HEK293T (cell line): ENCODE results near the gene NACAD.
A peak's percentile ranks its signal among the peaks of the same experiment; 100 is the strongest.

Experiments
- CTCF ChIA-PET: fragments of 350-600 bp; formaldehyde crosslinking; extraction: SDS; loops from one replicate; lab custom pipeline; 2021; ENCODE audit warnings: antibody characterized with exemption, inconsistent platforms; lab: Yijun Ruan, JAX
- POLR2A ChIA-PET: fragments of 350-600 bp; formaldehyde crosslinking; extraction: SDS; loops from one replicate; lab custom pipeline; 2020; ENCODE audit warnings: antibody characterized with exemption, inconsistent platforms; lab: Yijun Ruan, JAX
- DNase-seq: peaks from one replicate; pipeline ENCODE4 v3.0.0; 2012; ENCODE audit warnings: mixed read lengths; ENCODE audit errors: extremely low spot score
- ARNT ChIP-seq: fragments of 450-650 bp; IDR thresholded peaks from 2 replicates; pipeline ENCODE4 v1.6.1; 2017; ENCODE audit warnings: mild to moderate bottlenecking
- BHLHE40 ChIP-seq: fragments of 450-650 bp; IDR thresholded peaks from 2 replicates; pipeline ENCODE4 v1.6.1; 2016; ENCODE audit warnings: mild to moderate bottlenecking, moderate library complexity, borderline replicate concordance
- CTBP1 ChIP-seq: fragments of 450-650 bp; IDR thresholded peaks from 2 replicates; pipeline ENCODE4 v1.6.1; 2016; ENCODE audit warnings: borderline replicate concordance
- ELF4 ChIP-seq: fragments of 450-650 bp; IDR thresholded peaks from 2 replicates; pipeline ENCODE4 v1.6.1; 2017; ENCODE audit warnings: antibody characterized with exemption
- FOXA1 ChIP-seq: fragments of 450-650 bp; IDR thresholded peaks from 2 replicates; pipeline ENCODE4 v1.6.1; 2016; ENCODE audit warnings: mild to moderate bottlenecking
- FOXK2 ChIP-seq: fragments of 450-650 bp; IDR thresholded peaks from 2 replicates; pipeline ENCODE4 v1.6.1; 2016; ENCODE audit warnings: mild to moderate bottlenecking
- FOXM1 ChIP-seq: fragments of 450-650 bp; IDR thresholded peaks from 2 replicates; pipeline ENCODE4 v1.6.1; 2017; ENCODE audit warnings: mild to moderate bottlenecking, borderline replicate concordance
- HDGF ChIP-seq: fragments of 450-650 bp; IDR thresholded peaks from 2 replicates; pipeline ENCODE4 v1.6.1; 2017; ENCODE audit warnings: antibody characterized with exemption, borderline replicate concordance
- L3MBTL2 ChIP-seq: fragments of 450-650 bp; conservative IDR thresholded peaks from 2 replicates; pipeline ENCODE4 v1.6.1; 2016; ENCODE audit warnings: mild to moderate bottlenecking
- LEF1 ChIP-seq: fragments of 450-650 bp; IDR thresholded peaks from 2 replicates; pipeline ENCODE4 v1.6.1; 2017; ENCODE audit warnings: mild to moderate bottlenecking, borderline replicate concordance
- NFRKB ChIP-seq: fragments of 450-650 bp; IDR thresholded peaks from 2 replicates; pipeline ENCODE4 v1.6.1; 2016; ENCODE audit warnings: mild to moderate bottlenecking, moderate library complexity
- SP1 ChIP-seq: fragments of 450-650 bp; IDR thresholded peaks from 2 replicates; pipeline ENCODE4 v1.6.1; 2017
- SUZ12 ChIP-seq: fragments of 450-650 bp; IDR thresholded peaks from 2 replicates; pipeline ENCODE4 v1.6.1; 2016; ENCODE audit warnings: mild to moderate bottlenecking
- TARDBP ChIP-seq: fragments of 450-650 bp; IDR thresholded peaks from 2 replicates; pipeline ENCODE4 v1.6.1; 2016
- ZNF384 ChIP-seq: fragments of 450-650 bp; IDR thresholded peaks from 2 replicates; pipeline ENCODE4 v1.6.1; 2016
- TF ChIP-seq, protein P1 (sequence below): fragments of 450-650 bp; IDR thresholded peaks from 2 replicates; pipeline ENCODE4 v1.6.1; 2016

NACAD gene

DNA sequence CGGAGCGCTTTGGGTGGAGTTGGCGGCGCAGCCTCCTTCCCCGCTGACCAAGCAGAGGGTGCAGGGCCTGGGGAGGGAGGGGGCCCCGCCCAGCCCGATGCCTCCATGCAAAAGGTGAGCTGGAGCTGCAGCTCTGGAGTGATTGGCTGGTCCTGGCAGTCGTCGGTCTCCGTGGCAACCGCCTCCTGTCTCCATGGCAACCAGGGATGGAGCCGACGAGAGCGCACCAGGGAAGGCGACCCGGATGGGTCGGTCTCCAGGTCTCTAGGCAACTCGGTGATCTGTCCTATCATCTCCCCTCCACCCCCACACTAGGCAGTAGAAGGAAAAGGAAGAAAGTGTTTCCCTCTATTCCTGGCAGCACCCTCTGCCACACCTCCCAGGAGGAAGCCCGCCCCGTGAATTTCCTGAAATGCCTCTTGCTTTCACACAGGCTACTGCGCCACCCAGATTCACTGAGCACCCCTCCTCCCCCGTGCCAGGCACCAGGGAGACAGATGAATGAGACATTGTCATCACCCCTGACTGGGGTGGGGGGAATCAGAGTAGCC lies 647 bp upstream of the NACAD start:
- ChIA-PET CTCF (no interaction called here), POLR2A (interaction anchor here (1.2 kb wide), 1 partner anchor 22 kb away, joined by 8 read pairs; the partner anchor contains the start of gene TBRG4)
- peak; percentile 80 for DNase-seq
- no peak for TF ChIP-seq ZNF384
- TF ChIP-seq, protein P1, sequence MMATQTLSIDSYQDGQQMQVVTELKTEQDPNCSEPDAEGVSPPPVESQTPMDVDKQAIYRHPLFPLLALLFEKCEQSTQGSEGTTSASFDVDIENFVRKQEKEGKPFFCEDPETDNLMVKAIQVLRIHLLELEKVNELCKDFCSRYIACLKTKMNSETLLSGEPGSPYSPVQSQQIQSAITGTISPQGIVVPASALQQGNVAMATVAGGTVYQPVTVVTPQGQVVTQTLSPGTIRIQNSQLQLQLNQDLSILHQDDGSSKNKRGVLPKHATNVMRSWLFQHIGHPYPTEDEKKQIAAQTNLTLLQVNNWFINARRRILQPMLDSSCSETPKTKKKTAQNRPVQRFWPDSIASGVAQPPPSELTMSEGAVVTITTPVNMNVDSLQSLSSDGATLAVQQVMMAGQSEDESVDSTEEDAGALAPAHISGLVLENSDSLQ: peak; percentile 10; the same call in 1 of the 2 replicates

DNA sequence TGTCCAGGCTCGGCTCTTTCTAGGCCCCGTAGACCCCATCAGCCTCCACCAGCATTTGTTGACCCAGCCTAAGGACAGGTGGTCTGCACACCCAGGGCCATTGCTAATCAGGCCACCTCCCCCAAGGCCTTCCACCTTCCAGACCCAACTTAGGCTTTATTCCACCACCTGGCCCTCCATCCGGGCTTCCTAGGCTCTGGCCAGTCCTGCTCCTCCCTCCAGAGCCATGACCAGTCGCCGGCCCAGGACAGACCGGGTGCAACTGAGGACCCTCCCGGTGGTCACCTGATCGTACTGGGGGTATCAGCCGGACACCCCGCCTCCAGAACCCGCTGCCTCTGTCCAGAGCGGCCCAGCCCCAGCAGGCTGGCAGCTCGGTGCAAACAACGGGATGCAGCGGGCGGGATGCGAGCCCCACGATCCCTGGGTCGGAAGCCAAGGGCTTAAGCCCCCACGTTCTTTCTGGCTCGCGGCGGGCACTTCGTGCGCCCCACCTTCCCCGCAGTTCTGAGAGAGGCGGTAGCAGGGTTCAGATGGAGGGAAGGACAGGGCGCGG lies 545 bp downstream of the NACAD start:
- POLR2A ChIA-PET: no interaction called here
- CTCF ChIA-PET: no interaction called here
- TF ChIP-seq SUZ12 (no peak), L3MBTL2 (no peak), ARNT (no peak), NFRKB (no peak), FOXK2 (no peak), FOXA1 (no peak), TARDBP (no peak), ELF4 (no peak), CTBP1 (no peak)
- DNase-seq: no peak

DNA sequence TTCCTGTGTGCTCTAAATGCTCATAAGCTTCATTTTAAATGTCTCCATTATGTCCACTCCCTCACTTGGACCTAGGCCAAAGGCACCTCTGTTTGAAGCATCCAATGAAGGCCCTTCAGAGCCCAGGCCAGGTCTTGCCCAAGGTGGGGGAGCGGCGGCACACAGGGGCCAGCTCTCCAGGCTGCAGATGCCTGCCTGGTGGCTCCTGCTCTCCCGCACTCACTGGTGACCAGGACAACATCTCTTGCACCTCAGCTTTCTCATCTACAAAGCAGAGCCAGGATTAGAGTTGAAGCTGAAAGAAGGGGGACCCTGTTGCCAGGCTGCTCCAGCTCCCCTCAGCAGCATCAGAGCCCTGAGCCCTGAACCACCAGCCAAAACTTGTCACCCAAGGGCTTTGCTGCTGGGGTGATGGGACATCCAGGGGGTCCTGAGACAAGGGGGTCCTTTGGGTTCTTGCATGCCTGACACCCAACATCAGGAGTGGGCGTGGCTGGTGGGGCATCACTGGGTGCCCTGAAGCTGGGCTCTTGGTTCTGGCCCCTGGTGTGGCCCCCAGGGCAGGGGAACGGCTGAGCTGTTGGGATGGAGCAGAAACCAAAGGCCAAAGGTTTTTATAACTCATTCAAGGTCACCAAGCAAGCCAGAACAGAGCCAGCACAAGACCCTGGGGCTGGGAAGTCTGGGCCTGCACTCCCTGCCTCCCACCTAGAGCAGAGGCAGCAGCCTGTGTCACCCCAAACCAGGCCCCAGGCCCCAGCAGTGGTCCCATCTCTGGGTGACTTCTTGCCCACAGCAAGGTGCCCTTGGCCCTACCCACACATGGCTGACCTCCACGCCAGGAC lies 1.2 kb downstream of the NACAD start:
- ChIA-PET POLR2A (interaction anchor here (1.0 to 2.9 kb wide), 3 partner anchors 11 to 102 kb away, joined by 3 to 10 read pairs (median 4); partner anchors contain the start of gene TBRG4), CTCF (interaction anchor here (0.9 to 1.0 kb wide), 2 partner anchors 49 to 114 kb away, joined by 3 read pairs; no protein-coding TSS in a partner anchor)
- TF ChIP-seq, protein P1: no peak
- TF ChIP-seq TARDBP: no peak
- no peak for TF ChIP-seq HDGF
- no peak for TF ChIP-seq BHLHE40
- TF ChIP-seq LEF1: no peak
- TF ChIP-seq FOXM1: no peak
- TF ChIP-seq ZNF384: no peak
- no peak for TF ChIP-seq ELF4
- TF ChIP-seq CTBP1: no peak
- TF ChIP-seq SUZ12: no peak
- DNase-seq: no peak

DNA sequence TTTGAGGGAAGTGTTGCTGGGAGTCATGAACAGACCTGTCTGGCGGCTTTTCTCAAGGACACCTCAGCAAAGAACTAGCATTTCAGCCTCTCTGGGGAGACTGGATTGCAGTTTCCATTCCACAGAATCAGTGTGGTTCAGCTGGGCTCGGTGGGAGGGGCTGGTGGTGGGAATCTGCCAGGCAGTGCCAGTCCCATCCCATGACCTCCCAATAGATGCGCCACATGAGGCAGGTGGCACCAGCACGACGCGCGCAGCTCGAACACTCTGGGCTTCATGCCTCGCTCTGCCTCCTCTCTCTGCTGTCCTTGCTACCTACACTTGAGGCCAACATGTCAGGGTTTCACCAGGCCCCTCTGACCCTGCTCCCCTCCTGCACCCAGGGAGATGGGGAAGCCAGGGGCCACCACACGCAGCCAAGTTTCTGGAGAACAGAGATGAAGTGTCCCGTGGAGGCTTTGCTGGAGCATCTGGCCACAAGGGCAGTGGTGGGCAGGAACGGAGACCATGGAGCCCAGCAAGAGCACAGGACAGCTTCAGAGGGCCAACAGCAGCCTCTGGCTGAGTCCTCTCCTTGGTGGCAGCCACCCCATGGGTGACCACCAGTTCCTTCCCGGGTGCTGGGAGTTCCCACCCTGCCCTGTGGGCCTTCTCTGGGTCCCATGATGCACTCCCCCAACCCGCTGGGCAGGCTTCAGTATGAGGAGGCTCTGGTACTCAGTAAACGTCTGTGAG lies 2.3 kb downstream of the NACAD start:
- CTCF ChIA-PET: interaction anchor here (0.9 to 1.0 kb wide), 2 partner anchors 50 to 113 kb away, joined by 3 read pairs; no protein-coding TSS in a partner anchor
- POLR2A ChIA-PET: interaction anchor here (1.0 to 2.9 kb wide), 3 partner anchors 10 to 101 kb away, joined by 3 to 10 read pairs (median 4); partner anchors contain the start of gene TBRG4
- DNase-seq: no peak
- TF ChIP-seq HDGF: no peak
- no peak for TF ChIP-seq L3MBTL2
- TF ChIP-seq CTBP1: no peak
- TF ChIP-seq LEF1: no peak

DNA sequence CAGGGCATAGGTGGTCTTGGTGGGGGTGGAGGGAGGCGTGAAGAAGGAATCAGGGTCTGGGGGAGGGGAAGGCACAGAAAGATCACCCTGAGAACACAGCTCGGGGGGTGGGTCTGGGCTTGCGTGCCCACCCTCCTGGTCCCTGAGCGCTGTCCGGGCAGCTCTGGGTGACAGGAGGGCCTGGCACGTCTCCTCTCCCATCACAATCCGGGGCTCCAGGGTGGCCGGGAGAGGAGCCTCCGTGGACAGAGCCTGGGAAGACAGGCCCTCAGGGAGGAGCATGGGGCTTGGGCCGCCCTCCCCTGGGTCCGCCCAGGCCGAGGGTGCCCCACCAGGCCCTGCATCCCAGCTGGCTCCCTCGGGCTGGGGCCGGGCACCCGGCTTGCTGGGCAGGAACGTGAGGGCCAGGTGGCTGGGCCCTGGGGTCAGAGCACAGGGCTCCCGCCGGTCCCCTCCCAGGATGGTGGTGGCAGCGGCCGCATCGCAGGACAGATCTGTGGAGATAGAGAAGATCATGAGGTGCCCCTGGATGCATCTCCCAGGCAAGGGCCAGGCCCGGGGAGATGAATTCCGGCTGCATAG lies 3.1 kb downstream of the NACAD start:
- ChIA-PET POLR2A (interaction anchor here (2.9 kb wide), 1 partner anchor 26 kb away, joined by 10 read pairs; the partner anchor contains the start of gene TBRG4), CTCF (no interaction called here)
- TF ChIP-seq SUZ12 (no peak), ELF4 (no peak), FOXK2 (no peak), HDGF (no peak), LEF1 (no peak), L3MBTL2 (no peak), ARNT (no peak), FOXM1 (no peak), SP1 (no peak), ZNF384 (no peak), CTBP1 (no peak), BHLHE40 (no peak), FOXA1 (no peak), TARDBP (no peak), NFRKB (no peak)
- TF ChIP-seq, protein P1: no peak
- DNase-seq: no peak
